IPS-18c (cell line): ENCODE results near the gene COX19.

Source experiments
- H3K4me3 ChIP-seq: 2 replicates; pipeline ENCODE4 v1.7.0; 2013; ENCODE audit warnings: low read depth, mild to moderate bottlenecking, low read length, moderate library complexity; ENCODE audit not compliant: insufficient read depth
- H3K9me3 ChIP-seq: one replicate; pipeline ENCODE4 v1.6.1; 2013; ENCODE audit warnings: mild to moderate bottlenecking, low read length, moderate library complexity; ENCODE audit not compliant: control insufficient read depth, insufficient read depth

Gene COX19

GRCh38 chr7:997404-998395, 22.4 kb upstream of the COX19 start:
- H3K4me3 ChIP-seq: no peak overlapping the region
- peaks cover 2% of the 10 kb centered on the region for H3K9me3 ChIP-seq

DNA sequence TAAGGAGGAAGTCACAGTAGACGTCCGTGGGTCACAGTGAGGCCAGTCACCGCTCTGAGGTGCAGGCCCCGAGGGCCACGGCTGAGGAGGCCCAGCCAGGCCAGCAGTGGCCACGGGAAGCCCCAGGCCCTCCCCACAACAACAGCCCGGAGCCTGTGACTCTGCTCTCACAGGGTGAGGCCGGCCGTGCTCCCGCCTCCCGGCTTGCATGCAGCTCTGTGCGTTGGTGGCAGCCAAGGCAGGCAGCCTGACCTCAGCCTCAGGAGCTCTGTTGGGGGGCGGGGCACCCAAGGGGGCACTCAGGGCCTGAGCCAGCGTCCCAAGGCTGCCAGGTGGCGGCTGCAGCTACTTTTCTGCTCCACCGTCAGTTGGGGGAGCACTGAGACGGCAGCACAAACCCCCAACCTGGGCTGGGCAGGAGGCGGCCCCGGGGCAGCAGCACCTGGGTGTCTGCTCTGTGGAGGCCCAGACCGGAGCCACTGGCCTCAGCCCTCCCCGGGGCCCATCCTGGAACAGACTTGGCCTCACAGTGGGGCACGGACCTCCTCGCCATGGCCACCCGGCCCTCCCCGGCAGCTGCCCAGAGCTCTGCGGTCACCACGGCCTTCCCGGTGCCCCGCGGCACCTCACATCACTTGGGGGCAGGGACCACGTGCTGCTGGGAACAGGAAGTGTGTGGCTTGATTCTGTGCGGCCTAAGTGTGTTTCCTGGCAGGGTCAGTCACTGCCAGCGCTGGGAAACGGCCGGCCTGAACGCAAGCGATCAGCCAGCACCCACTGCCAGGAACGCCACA, 20.9 kb upstream of the COX19 start:
- Histone ChIP-seq H3K4me3 (no peak overlapping the region), H3K9me3 (peaks cover 2% of the 10 kb centered on the region)

DNA sequence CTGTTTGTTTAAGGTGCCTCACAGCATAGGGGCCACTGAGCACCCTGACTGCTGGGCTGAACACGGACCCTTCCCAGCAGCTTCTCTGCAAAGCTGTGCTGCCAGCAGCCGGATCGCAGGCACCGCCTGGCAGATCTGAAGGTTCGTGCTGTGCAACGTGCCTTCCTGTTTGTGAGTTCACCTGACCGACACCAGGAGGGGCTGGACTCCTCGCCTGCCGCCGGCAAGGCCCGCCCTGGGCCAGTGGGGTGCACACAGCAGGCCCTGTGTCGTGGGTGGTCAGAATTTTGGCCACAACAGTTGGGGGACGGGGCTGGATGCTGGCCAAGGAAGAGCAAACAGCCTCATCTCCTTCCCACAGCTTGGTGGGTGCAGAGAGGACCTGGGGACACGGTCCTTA, 20.2 kb upstream of the COX19 start:
- H3K9me3 ChIP-seq: peaks cover 2% of the 10 kb centered on the region
- H3K4me3 ChIP-seq: no peak overlapping the region

GRCh38 chr7:994592-995308, 19.4 kb upstream of the COX19 start:
- H3K9me3 ChIP-seq: no peaks in the 10 kb centered on the region
- no peak overlapping the region for H3K4me3 ChIP-seq

- H3K9me3 ChIP-seq: no peaks in the 10 kb centered on the region
- H3K4me3 ChIP-seq: no peak overlapping the region
Observed at GRCh38 chr7:992709-993607, 17.6 kb upstream of the COX19 start.

- H3K4me3 ChIP-seq: no peak overlapping the region
- H3K9me3 ChIP-seq: no peaks in the 10 kb centered on the region
Observed at GRCh38 chr7:991729-992656, 16.6 kb upstream of the COX19 start.

GRCh38 chr7:990933-991728, 15.8 kb upstream of the COX19 start:
- Histone ChIP-seq H3K4me3 (no peak overlapping the region), H3K9me3 (no peaks in the 10 kb centered on the region)

DNA sequence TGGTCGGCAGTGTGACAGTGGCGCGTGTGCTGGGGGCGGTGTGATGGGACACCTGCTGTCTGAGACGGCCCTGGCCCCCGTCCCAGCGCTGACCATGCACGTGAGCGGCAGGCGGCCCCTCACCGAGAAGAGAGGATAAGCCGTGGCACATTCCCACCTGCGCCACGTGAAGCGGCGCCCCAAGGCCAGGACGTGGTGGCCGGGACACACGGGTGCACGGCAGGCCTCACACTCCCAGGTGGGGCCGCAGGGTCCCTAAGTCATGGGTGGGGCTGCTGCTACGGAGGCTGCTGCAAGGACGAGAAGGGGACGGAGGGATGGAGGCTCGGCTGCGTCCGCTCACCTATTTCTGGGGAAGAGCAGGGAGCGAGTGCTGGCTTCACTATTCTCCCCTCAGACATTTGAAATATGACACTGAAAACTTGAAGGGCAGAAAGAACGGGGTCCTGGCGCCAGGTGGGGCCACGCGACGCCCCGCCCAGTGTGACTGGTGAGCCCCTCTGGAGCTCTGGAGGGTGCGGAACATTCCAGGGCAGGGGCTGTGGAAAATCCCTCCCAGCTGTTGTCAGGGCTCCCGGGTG, 15.1 kb upstream of the COX19 start:
- Histone ChIP-seq H3K9me3 (no peaks in the 10 kb centered on the region), H3K4me3 (no peak overlapping the region)

GRCh38 chr7:988963-989529, 13.7 kb upstream of the COX19 start:
- H3K4me3 ChIP-seq: no peak overlapping the region
- no peaks in the 10 kb centered on the region for H3K9me3 ChIP-seq

GRCh38 chr7:988426-988911, 13.1 kb upstream of the COX19 start:
- H3K4me3 ChIP-seq: no peak overlapping the region

DNA sequence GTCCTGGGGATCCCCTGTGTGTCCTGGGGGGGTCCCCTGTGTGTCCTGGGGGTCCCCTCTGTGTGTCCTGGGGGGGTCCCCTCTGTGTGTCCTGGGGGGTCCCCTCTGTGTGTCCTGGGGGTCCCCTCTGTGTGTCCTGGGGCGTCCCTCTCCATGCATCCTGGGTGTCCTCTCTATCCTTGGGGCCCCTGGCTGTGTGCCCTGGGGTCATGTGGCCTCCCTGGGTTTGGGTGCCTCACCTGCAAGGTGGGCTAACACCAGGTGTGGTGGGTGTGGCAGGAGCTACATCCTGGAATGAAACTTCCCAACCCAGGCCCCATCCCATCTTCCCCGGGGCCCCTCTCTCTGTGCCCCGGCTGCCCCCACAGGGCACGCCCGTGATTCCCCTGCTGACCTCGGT, 12.6 kb upstream of the COX19 start:
- no peaks in the 10 kb centered on the region for H3K9me3 ChIP-seq
- no peak overlapping the region for H3K4me3 ChIP-seq

More at GRCh38 chr7:988426-988911, 13.1 kb upstream of the COX19 start:
- no peaks in the 10 kb centered on the region for H3K9me3 ChIP-seq

- Histone ChIP-seq H3K4me3 (no peak overlapping the region), H3K9me3 (no peaks in the 10 kb centered on the region)
Observed at GRCh38 chr7:986766-987751, 11.7 kb upstream of the COX19 start.
